ENCODE measurements around the gene UBASH3B.

DNA sequence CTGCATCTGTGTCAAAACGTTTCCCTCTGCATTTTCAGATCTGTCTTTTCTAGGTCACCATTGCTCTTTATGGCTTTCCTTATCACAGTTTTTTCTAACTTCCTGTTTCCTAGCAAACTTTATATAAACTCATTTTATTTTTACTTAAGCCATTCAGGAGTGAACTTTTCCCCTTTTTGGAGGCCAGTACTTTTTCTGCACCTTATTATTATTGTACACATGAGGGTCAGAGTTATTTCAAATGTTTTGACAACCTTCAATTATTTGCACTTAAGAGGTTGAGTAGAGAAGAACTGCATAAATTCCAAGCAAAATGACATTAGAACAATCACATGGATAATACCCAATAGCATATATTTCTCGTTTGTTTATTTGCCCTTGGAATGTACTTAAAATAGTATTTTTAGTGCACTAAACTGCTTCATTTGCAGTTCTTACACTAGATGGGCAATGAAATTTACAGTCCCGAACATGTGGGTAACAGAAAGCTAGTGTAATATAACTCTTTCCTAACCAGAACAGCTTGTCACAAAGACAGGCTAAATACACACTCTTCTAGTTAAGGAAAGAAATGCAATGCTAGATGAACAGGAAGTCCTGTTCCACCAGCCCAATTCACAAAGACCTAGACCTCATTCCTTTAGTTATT is 79.5 kb downstream of the UBASH3B start:
- no peak for TF ChIP-seq CTCF (IDR thresholded peaks at IDR 0.05)
- no peak for TF ChIP-seq POLR2A (IDR thresholded peaks at IDR 0.05)
- no peak for TF ChIP-seq EP300 (IDR thresholded peaks at IDR 0.05)
